Adrenal gland (tissue), 12 donors: ENCODE measurements around the gene DENND5A. TPM values are rescaled to one million over a fixed set of nuclear protein-coding genes. Genes with fewer than 3 reads are reported as not detected.
"Not testable (repeated sequence)": the region's sequence is repeated elsewhere in the genome, so short reads cannot be mapped to it uniquely, and the experiment has no call there.

Experiments
- DNase-seq, 7 donors: peaks; one replicate each; pipeline ENCODE4 v3.0.0-alpha.2; 2019 to 2020
- H3K27ac ChIP-seq, 5 donors: fragments of 200-600 bp; sonication (generic) in 4 of 5; 1 replicate in 3 of 5; 2 replicates in 2 of 5; pipeline versions ENCODE4 v1.5.1 to v1.8.0; 2016 to 2020; ENCODE audit warnings: mild to moderate bottlenecking in 1 of 5
- H3K27me3 ChIP-seq: fragments of 200-600 bp; 2 replicates; pipeline ENCODE4 v1.8.0; 2021
- H3K36me3 ChIP-seq, 2 donors: fragments of 200-600 bp; replicated peaks in 1 of 2; 1 replicate in 1 of 2; 2 replicates in 1 of 2; pipeline versions ENCODE4 v1.5.1 to v1.8.0; 2018 to 2022
- H3K4me1 ChIP-seq, 2 donors: fragments of 200-600 bp; replicated peaks in 1 of 2; 1 replicate in 1 of 2; 2 replicates in 1 of 2; pipeline versions ENCODE4 v1.5.1 to v1.8.0; 2018 to 2021
- H3K4me3 ChIP-seq, 4 donors: fragments of 200-600 bp; sonication (generic) in 3 of 4; one replicate each; pipeline ENCODE4 v1.5.1; 2016 to 2018
- H3K9me3 ChIP-seq, 3 donors: fragments of 200-600 bp; sonication (generic) in 1 of 3; replicated peaks in 1 of 3; 1 replicate in 2 of 3; 2 replicates in 1 of 3; pipeline versions ENCODE4 v1.5.1 to v1.8.0; 2016 to 2021
- CTCF ChIP-seq, 6 experiments: fragments of 450-650 bp in 4 of 6; fragments of 200-600 bp in 2 of 6; sonication (generic) in 1 of 6; IDR thresholded peaks; 1 replicate in 5 of 6; 2 replicates in 1 of 6; pipeline versions ENCODE4 v1.5.1 to v1.8.0; 2016 to 2021; ENCODE audit warnings: antibody characterized with exemption in 6 of 6, mild to moderate bottlenecking in 2 of 6, moderate library complexity in 1 of 6
- POLR2A ChIP-seq, 2 donors: fragments of 450-650 bp; IDR thresholded peaks; one replicate each; pipeline ENCODE4 v1.6.1; 2017; ENCODE audit warnings: antibody characterized with exemption in 2 of 2, mild to moderate bottlenecking in 2 of 2, moderate library complexity in 1 of 2
- WGBS, 4 donors: extraction: QIAGEN DNeasy Blood & Tissue Kit in 2 of 4; methylation state at CpG; one replicate each; pipeline versions ENCODE4 v1.1.5 to v1.1.7; 2013 to 2017; 5-methylcytosine and 5-hydroxymethylcytosine counted together
- intact Hi-C, 2 donors: fragments of 100-400 bp; cut with DNase I; formaldehyde crosslinking; loops; one replicate each; pipeline versions ENCODE4 v1.14.1 to v1.15.0; 2022 to 2023
- polyA plus RNA-seq, 3 donors: library from polyadenylated mRNA; stranded (reverse); fragments of 200-250 nt in 2 of 3; fragments of 350-450 nt in 1 of 3; fragmentation: Illumina TruSeq in 1 of 3; extraction: RNeasy Lipid Tissue Mini Kit (QIAGEN cat#74804) in 1 of 3; gene quantifications; one replicate each; pipeline ENCODE4 v1.2.3, GENCODE V29; 2013 to 2014
- total RNA-seq, 9 donors: library from RNA; depleted of rRNA in 4 of 9; stranded (reverse); fragments of >200 nt in 4 of 9; fragments of 120-200 nt in 1 of 9; fragmentation: NEBNext Ultra II Directional in 1 of 9; extraction: Animal tissue kit (Norgen Biotek cat#: 25700) in 1 of 9; gene quantifications; one replicate each; pipeline versions ENCODE4 v1.1.0 to v1.2.4, GENCODE V29; 2013 to 2023
- donor health status: healthy with polysubstance abuse.
- donor health status: Bipolar disorder and iron deficiency.
- donor health status: DM: yes; HTN: yes; CAD: no.
- donor health status: DM: no; HTN: no; CAD: no.
- donor health status: DM: no; HTN: no; CAD: no.
- donor health status: DM: yes; HTN: yes; CAD: no.

Gene DENND5A
- total and polyA plus RNA-seq, 12 donors, result 26.8 to 75.4 (median 62.8) TPM

GRCh38 chr11:9176136-9176535, 89.0 kb downstream of the DENND5A start:
- no peak for TF ChIP-seq CTCF (IDR thresholded peaks at IDR 0.05)
- no peak for TF ChIP-seq POLR2A (IDR thresholded peaks at IDR 0.05)
- intact Hi-C loops, result no loop called here
- no peak overlapping the region for H3K4me3 ChIP-seq
- DNase-seq, result no peak
- peaks cover 0 to 41% of the 10 kb centered on the region in 2 donors for H3K36me3 ChIP-seq
- H3K4me1 ChIP-seq, result no peaks in the 10 kb centered on the region
- no peak overlapping the region for H3K27ac ChIP-seq
- no peaks in the 10 kb centered on the region for H3K9me3 ChIP-seq
- H3K27me3 ChIP-seq, result no peaks in the 10 kb centered on the region

GRCh38 chr11:9172389-9172788, 92.8 kb downstream of the DENND5A start:
- no peak for DNase-seq
- H3K27ac ChIP-seq, result no peak overlapping the region
- H3K4me3 ChIP-seq, result no peak overlapping the region
- peaks cover 0 to 23% of the 10 kb centered on the region in 2 donors for H3K36me3 ChIP-seq
- 88 to 96% (median 94%) methylated on average over 5 of the region's 5 CpGs for WGBS, 4 donors
- TF ChIP-seq POLR2A (IDR thresholded peaks at IDR 0.05), result no peak
- TF ChIP-seq CTCF (IDR thresholded peaks at IDR 0.05), result no peak
- H3K4me1 ChIP-seq, result no peaks in the 10 kb centered on the region
- no peaks in the 10 kb centered on the region for H3K27me3 ChIP-seq
- intact Hi-C loops, result no loop called here
- no peaks in the 10 kb centered on the region for H3K9me3 ChIP-seq

- WGBS, 4 donors, result 63 to 74% (median 70%) methylated on average over 2 of the region's 2 CpGs
- Histone ChIP-seq H3K4me1 (no peaks in the 10 kb centered on the region), H3K27ac (peak overlapping the region in 1 of 5 donors; percentile 26), H3K27me3 (no peaks in the 10 kb centered on the region), H3K4me3 (no peak overlapping the region), H3K9me3 (no peaks in the 10 kb centered on the region), H3K36me3 (peaks cover 0 to 12% of the 10 kb centered on the region in 2 donors)
- TF ChIP-seq CTCF (IDR thresholded peaks at IDR 0.05) (no peak), POLR2A (IDR thresholded peaks at IDR 0.05) (no peak)
- intact Hi-C loops, result no loop called here
- DNase-seq, result peak in 6 of 7 donors; percentile 20 to 60 (median 30)
These were observed 94.7 kb downstream of the DENND5A start for GRCh38 chr11:9170450-9170849.

GRCh38 chr11:9169595-9170295, 95.4 kb downstream of the DENND5A start:
- no peaks in the 10 kb centered on the region for H3K27me3 ChIP-seq
- no peak for TF ChIP-seq CTCF (IDR thresholded peaks at IDR 0.05)
- no peak for TF ChIP-seq POLR2A (IDR thresholded peaks at IDR 0.05)
- H3K27ac ChIP-seq, result peak overlapping the region in 1 of 5 donors; percentile 26
- WGBS, 4 donors, result 50 to 52% (median 52%) methylated on average over 7 of the region's 7 CpGs
- no peaks in the 10 kb centered on the region for H3K9me3 ChIP-seq
- no peaks in the 10 kb centered on the region for H3K4me1 ChIP-seq
- no peak overlapping the region for H3K4me3 ChIP-seq
- peaks cover 0 to 14% of the 10 kb centered on the region in 2 donors for H3K36me3 ChIP-seq
- DNase-seq, result no peak
- intact Hi-C loops, result no loop called here

- H3K4me1 ChIP-seq, result peaks cover 11 to 14% of the 10 kb centered on the region in 2 donors
- intact Hi-C loops, H3K9me3 ChIP-seq, H3K27ac ChIP-seq, DNase-seq, H3K27me3 ChIP-seq, H3K4me3 ChIP-seq: not testable (repeated sequence)
- 80 to 97% (median 82%) methylated on average over 6 of the region's 6 CpGs for WGBS, 4 donors
- peaks cover 0 to 28% of the 10 kb centered on the region in 2 donors for H3K36me3 ChIP-seq
These were observed 103.2 kb downstream of the DENND5A start for GRCh38 chr11:9161991-9162390.
